ENCODE data around the gene PLEKHH1. TPM values are rescaled to one million over a fixed set of nuclear protein-coding genes. Genes with fewer than 3 reads are reported as not detected.

The PLEKHH1 gene
- total RNA-seq, 1 donor from 2014 or later: 32.4 TPM

GRCh38 chr14:67566908-67567307 is 33.8 kb downstream of the PLEKHH1 start:
- Mint-ChIP-seq H3K4me3 (ENCODE audit: unreplicated experiment) (no peak overlapping the region), H3K4me1 (ENCODE audit: low read depth, unreplicated experiment) (peaks cover 9% of the 10 kb centered on the region), H3K27ac (ENCODE audit: unreplicated experiment) (no peak overlapping the region), H3K27me3 (ENCODE audit: unreplicated experiment) (peaks cover 2% of the 10 kb centered on the region), H3K9me3 (ENCODE audit: unreplicated experiment) (peaks cover 3% of the 10 kb centered on the region), H3K36me3 (ENCODE audit: unreplicated experiment) (no peaks in the 10 kb centered on the region)
- no peak for DNase-seq
- no peak for TF ChIP-seq CTCF (IDR thresholded peaks at IDR 0.05; ENCODE audit: partially characterized antibody, unreplicated experiment)

GRCh38 chr14:67567654-67568053 is 34.6 kb downstream of the PLEKHH1 start:
- H3K36me3 Mint-ChIP-seq (ENCODE audit: unreplicated experiment): no peaks in the 10 kb centered on the region
- TF ChIP-seq CTCF (IDR thresholded peaks at IDR 0.05; ENCODE audit: partially characterized antibody, unreplicated experiment): no peak
- peaks cover 9% of the 10 kb centered on the region for H3K4me1 Mint-ChIP-seq (ENCODE audit: low read depth, unreplicated experiment)
- no peak for DNase-seq
- H3K27me3 Mint-ChIP-seq (ENCODE audit: unreplicated experiment): peaks cover 2% of the 10 kb centered on the region
- H3K27ac Mint-ChIP-seq (ENCODE audit: unreplicated experiment): no peak overlapping the region
- peaks cover 3% of the 10 kb centered on the region for H3K9me3 Mint-ChIP-seq (ENCODE audit: unreplicated experiment)
- H3K4me3 Mint-ChIP-seq (ENCODE audit: unreplicated experiment): no peak overlapping the region

- DNase-seq: no peak
- no peak overlapping the region for H3K27ac Mint-ChIP-seq (ENCODE audit: unreplicated experiment)
Measured at GRCh38 chr14:67569011-67569650, 36.0 kb downstream of the PLEKHH1 start.

GRCh38 chr14:67569651-67570290 is 36.7 kb downstream of the PLEKHH1 start:
- peaks cover 9% of the 10 kb centered on the region for H3K4me1 Mint-ChIP-seq (ENCODE audit: low read depth, unreplicated experiment)
- H3K27ac Mint-ChIP-seq (ENCODE audit: unreplicated experiment): no peak overlapping the region
- peaks cover 4% of the 10 kb centered on the region for H3K36me3 Mint-ChIP-seq (ENCODE audit: unreplicated experiment)
- DNase-seq: no peak
- TF ChIP-seq CTCF (IDR thresholded peaks at IDR 0.05; ENCODE audit: partially characterized antibody, unreplicated experiment): no peak
- no peak overlapping the region for H3K4me3 Mint-ChIP-seq (ENCODE audit: unreplicated experiment)
- peaks cover 2% of the 10 kb centered on the region for H3K27me3 Mint-ChIP-seq (ENCODE audit: unreplicated experiment)
- H3K9me3 Mint-ChIP-seq (ENCODE audit: unreplicated experiment): peaks cover 3% of the 10 kb centered on the region

More at GRCh38 chr14:67569011-67569650, 36.0 kb downstream of the PLEKHH1 start:
- Mint-ChIP-seq H3K36me3 (ENCODE audit: unreplicated experiment) (peaks cover 4% of the 10 kb centered on the region), H3K4me3 (ENCODE audit: unreplicated experiment) (no peak overlapping the region), H3K9me3 (ENCODE audit: unreplicated experiment) (peaks cover 3% of the 10 kb centered on the region), H3K27me3 (ENCODE audit: unreplicated experiment) (peaks cover 2% of the 10 kb centered on the region), H3K4me1 (ENCODE audit: low read depth, unreplicated experiment) (peaks cover 9% of the 10 kb centered on the region)
- TF ChIP-seq CTCF (IDR thresholded peaks at IDR 0.05; ENCODE audit: partially characterized antibody, unreplicated experiment): no peak

- Mint-ChIP-seq H3K9me3 (ENCODE audit: unreplicated experiment) (peaks cover 3% of the 10 kb centered on the region), H3K36me3 (ENCODE audit: unreplicated experiment) (peaks cover 4% of the 10 kb centered on the region), H3K27me3 (ENCODE audit: unreplicated experiment) (peaks cover 2% of the 10 kb centered on the region)
Measured at GRCh38 chr14:67570453-67570852, 37.4 kb downstream of the PLEKHH1 start.

More at GRCh38 chr14:67570453-67570852, 37.4 kb downstream of the PLEKHH1 start:
- H3K27ac Mint-ChIP-seq (ENCODE audit: unreplicated experiment): no peak overlapping the region
- no peak for DNase-seq
- H3K4me1 Mint-ChIP-seq (ENCODE audit: low read depth, unreplicated experiment): peaks cover 9% of the 10 kb centered on the region
- no peak overlapping the region for H3K4me3 Mint-ChIP-seq (ENCODE audit: unreplicated experiment)
- TF ChIP-seq CTCF (IDR thresholded peaks at IDR 0.05; ENCODE audit: partially characterized antibody, unreplicated experiment): no peak
